ENCODE results near the gene PLCE1.
"Not testable (repeated sequence)": the region's sequence is repeated elsewhere in the genome, so short reads cannot be mapped to it uniquely, and the experiment has no call there.

GRCh38 chr10:93970433-93971010, 23.2 kb upstream of the PLCE1 start:
- TF ChIP-seq POLR2AphosphoS5 (IDR thresholded peaks at IDR 0.05; ENCODE audit: insufficient read depth, low read depth, low read length); CTCF (IDR thresholded peaks at IDR 0.05; ENCODE audit: extremely low read depth in 1 of 2, insufficient read depth in 1 of 2, low read depth in 1 of 2, low read length in 2 of 2); EZH2 (IDR thresholded peaks at IDR 0.05; ENCODE audit: borderline replicate concordance, low read depth, low read length, severe bottlenecking); POLR2A (IDR thresholded peaks at IDR 0.05; ENCODE audit: low read depth, low read length); MAX (IDR thresholded peaks at IDR 0.05; ENCODE audit: insufficient read depth, insufficient read length): not testable (repeated sequence)

Measured in endothelial cell of umbilical vein (primary cell).